K562 (cell line): ENCODE results near the gene ZNF433. TPM values are rescaled to one million over a fixed set of nuclear protein-coding genes. Genes with fewer than 3 reads are reported as not detected.

ENCODE experiments used
- ATAC-seq: fragments of 200-7000 bp; cut with Tn5 transposase; 3 replicates; pipeline ENCODE4 v1.9.1; 2020; ENCODE audit warnings: moderate library complexity
- BruUV-seq: library from RNA; stranded (reverse); fragments of 400-500 nt; replicated peaks from 2 replicates; lab custom pipeline; 2021; lab: Mats Ljungman, UMichigan
- CTCF ChIA-PET: fragments of 300-600 bp; formaldehyde crosslinking; extraction: SDS; loops from one replicate; lab custom pipeline; 2021; ENCODE audit warnings: low intra/inter-chr PET ratio; lab: Yijun Ruan, JAX
- POLR2A ChIA-PET: fragments of 300-600, 350-650 bp; sonication (Branson Sonifier 250); formaldehyde crosslinking; extraction: SDS; loops from one replicate; lab custom pipeline; 2021; ENCODE audit warnings: antibody characterized with exemption, inconsistent platforms; lab: Yijun Ruan, JAX
- DNase-seq, 4 experiments: peaks; one replicate each; pipeline versions ENCODE4 v3.0.0 to v3.0.0-alpha.2; 2011 to 2018; ENCODE audit warnings: low spot score in 3 of 4, mixed read lengths in 3 of 4; ENCODE audit errors: extremely low read depth in 1 of 4
- FAIRE-seq: peaks from 2 replicates; lab custom pipeline; 2011; peaks lifted over from hg19 to GRCh38; lab: Jason Lieb, UNC
- H2AFZ ChIP-seq: 2 replicates; pipeline ENCODE4 v1.6.0; 2011; ENCODE audit warnings: low read depth, low read length, control low read depth, inconsistent platforms
- H3K27ac ChIP-seq: fragments of 200-600 bp; 3 replicates; pipeline ENCODE4 v1.8.0; 2011; ENCODE audit warnings: low read depth, mild to moderate bottlenecking, control low read depth, inconsistent platforms, low read length, moderate library complexity, mixed read lengths; ENCODE audit errors: extremely low read depth
- H3K27me3 ChIP-seq, 2 experiments: fragments of 300-600 bp in 1 of 2; 2 replicates in 1 of 2; 3 replicates in 1 of 2; pipeline versions ENCODE4 v1.6.0 to v1.8.0; 2011; ENCODE audit warnings: inconsistent platforms in 2 of 2, low read length in 2 of 2, mild to moderate bottlenecking in 1 of 2, mixed read lengths in 1 of 2, moderate library complexity in 1 of 2; ENCODE audit not compliant: control insufficient read depth in 2 of 2, insufficient read depth in 2 of 2
- H3K36me3 ChIP-seq: fragments of 300-600 bp; 3 replicates; pipeline ENCODE4 v1.8.0; 2011; ENCODE audit warnings: mild to moderate bottlenecking, low read length, inconsistent platforms; ENCODE audit not compliant: control insufficient read depth, insufficient read depth
- H3K4me1 ChIP-seq, 2 experiments: fragments of 200-600 bp in 1 of 2; replicated peaks in 1 of 2; 2 replicates in 1 of 2; 3 replicates in 1 of 2; pipeline versions ENCODE4 v1.5.1 to v1.8.0; 2011; ENCODE audit warnings: inconsistent platforms in 2 of 2, low read length in 2 of 2, mild to moderate bottlenecking in 1 of 2, mixed read lengths in 1 of 2, moderate library complexity in 1 of 2; ENCODE audit not compliant: control insufficient read depth in 2 of 2, insufficient read depth in 2 of 2
- H3K4me2 ChIP-seq: 2 replicates; pipeline ENCODE4 v1.6.1; 2011; ENCODE audit warnings: low read length, control low read depth, inconsistent platforms, mixed read lengths; ENCODE audit not compliant: insufficient read depth
- H3K4me3 ChIP-seq: fragments of 200-600 bp; sonication (generic), shearing (Covaris generic); 2 replicates; pipeline ENCODE4 v1.5.1; 2016; ENCODE audit warnings: control low read depth, inconsistent platforms
- H3K79me2 ChIP-seq: fragments of 200-600 bp; 3 replicates; pipeline ENCODE4 v1.8.0; 2011; ENCODE audit warnings: low read length, inconsistent platforms; ENCODE audit not compliant: control insufficient read depth, insufficient read depth
- H3K9ac ChIP-seq, 2 experiments: 2 replicates each; pipeline versions ENCODE4 v1.6.0 to v1.6.1; 2011; ENCODE audit warnings: low read depth in 2 of 2, low read length in 2 of 2, control low read depth in 1 of 2, inconsistent platforms in 1 of 2, mild to moderate bottlenecking in 1 of 2, mixed read lengths in 1 of 2; ENCODE audit not compliant: insufficient read depth in 1 of 2
- H3K9me1 ChIP-seq: one replicate; pipeline ENCODE4 v1.6.0; 2011; ENCODE audit warnings: inconsistent platforms, mild to moderate bottlenecking, low read length, moderate library complexity; ENCODE audit not compliant: control insufficient read depth, insufficient read depth
- H3K9me3 ChIP-seq: replicated peaks from 2 replicates; pipeline ENCODE4 v1.5.1; 2011; ENCODE audit warnings: low read depth, low read length, inconsistent platforms; ENCODE audit not compliant: control insufficient read depth, insufficient read depth
- H4K20me1 ChIP-seq: replicated peaks from 2 replicates; pipeline ENCODE4 v1.6.1; 2011; ENCODE audit warnings: low read length, inconsistent platforms, mixed read lengths; ENCODE audit not compliant: control insufficient read depth, insufficient read depth
- ELF1 ChIP-seq: fragments of 200-800 bp; sonication (Bioruptor generic); IDR thresholded peaks from 2 replicates; pipeline ENCODE4 v1.6.1; 2016; ENCODE audit warnings: missing genetic modification characterization, missing compliant biosample characterization
- GABPB1 ChIP-seq: sonication (generic); formaldehyde crosslinking; IDR thresholded peaks from 2 replicates; pipeline ENCODE4 v1.8.0; 2022; ENCODE audit warnings: mild to moderate bottlenecking, missing genetic modification reagents
- HMG20A ChIP-seq: fragments of 450-650 bp; formaldehyde crosslinking; conservative IDR thresholded peaks from 2 replicates; pipeline ENCODE4 v1.4.0; 2020; ENCODE audit warnings: mild to moderate bottlenecking, mixed read lengths
- PHB2 ChIP-seq: fragments of 450-650 bp; IDR thresholded peaks from 2 replicates; pipeline ENCODE4 v1.6.1; 2017; ENCODE audit warnings: low read depth
- SMARCE1 ChIP-seq: fragments of 450-650 bp; IDR thresholded peaks from 2 replicates; pipeline ENCODE4 v1.7.1; 2016; ENCODE audit warnings: mild to moderate bottlenecking
- ZNF140 ChIP-seq: fragments of 250-450 bp; sonication (Bioruptor Pico); IDR thresholded peaks from 2 replicates; pipeline ENCODE4 v1.8.0; 2021; ENCODE audit warnings: moderate library complexity, mild to moderate bottlenecking, inconsistent platforms
- ZNF263 ChIP-seq: sonication (generic); formaldehyde crosslinking; IDR thresholded peaks from 2 replicates; pipeline ENCODE4 v1.8.0; 2022; ENCODE audit warnings: mild to moderate bottlenecking, missing genetic modification reagents, borderline replicate concordance
- ZNF444 ChIP-seq: fragments of 250-450 bp; sonication (Bioruptor Pico); IDR thresholded peaks from 2 replicates; pipeline ENCODE4 v1.4.0; 2020; ENCODE audit warnings: mild to moderate bottlenecking, moderate library complexity
- WGBS: fragments of 100-300 bp; shearing (Covaris generic); methylation state at CpG from one replicate; pipeline ENCODE4 v1.1.6; 2016; ENCODE audit warnings: low coverage, mixed read lengths; ENCODE audit not compliant: insufficient coverage; ENCODE audit errors: missing lambda C conversion rate; 5-methylcytosine and 5-hydroxymethylcytosine counted together
- in situ Hi-C: fragments of 300-500 bp; cut with MboI; formaldehyde crosslinking; loops from 4 replicates; pipeline ENCODE4 v1.15.0; 2018; ENCODE audit warnings: inconsistent platforms, mixed read lengths
- intact Hi-C: fragments of 100-400 bp; cut with micrococcal nuclease; formaldehyde crosslinking; loops from 2 replicates; pipeline ENCODE4 v1.14.2; 2022
- polyA plus RNA-seq, 8 experiments: library from polyadenylated mRNA; depleted of rRNA in 4 of 8; stranded (reverse) in 5 of 8; unstranded in 3 of 8; fragments of >200 nt; fragmentation: Nextera tagmentation in 2 of 8; fragmentation: Illumina TruSeq in 1 of 8; extraction: Ambion mirVana in 2 of 8; extraction: Trizol in 1 of 8; gene quantifications; 2 replicates each; pipeline versions ENCODE4 v1.2.1 to v1.2.3, GENCODE V29; 2011 to 2014; ENCODE audit warnings: inconsistent platforms in 1 of 8, missing spikeins in 1 of 8
- total RNA-seq, 7 experiments: library from RNA; depleted of rRNA in 6 of 7; stranded (reverse); fragments of >200 nt in 6 of 7; fragmentation: Illumina TruSeq in 2 of 7; extraction: Trizol in 2 of 7; gene quantifications; 2 replicates each; pipeline versions ENCODE4 v1.2.1 to v1.2.3, GENCODE V29; 2011 to 2021; ENCODE audit warnings: low replicate concordance in 1 of 7
- TF ChIP-seq, protein P1 (sequence below): fragments of 250-450 bp; sonication (Bioruptor Pico); IDR thresholded peaks from 2 replicates; pipeline ENCODE4 v1.4.0; 2020
- TF ChIP-seq, protein P2 (sequence below): fragments of 250-450 bp; sonication (Bioruptor Pico); IDR thresholded peaks from 2 replicates; pipeline ENCODE4 v1.4.0; 2020; ENCODE audit warnings: mild to moderate bottlenecking
- TF ChIP-seq, protein P3 (sequence below): fragments of 150-350 bp; IDR thresholded peaks from 2 replicates; pipeline ENCODE4 v1.6.1; 2014; ENCODE audit warnings: low read depth, mild to moderate bottlenecking, low read length, borderline replicate concordance

ZNF433 gene
- total and polyA plus RNA-seq, 9 of the 15 experiments (the other 6 are each of a cell fraction or from before 2014, with no cell fraction given), result 2.0 to 4.1 (median 2.9) TPM

DNA sequence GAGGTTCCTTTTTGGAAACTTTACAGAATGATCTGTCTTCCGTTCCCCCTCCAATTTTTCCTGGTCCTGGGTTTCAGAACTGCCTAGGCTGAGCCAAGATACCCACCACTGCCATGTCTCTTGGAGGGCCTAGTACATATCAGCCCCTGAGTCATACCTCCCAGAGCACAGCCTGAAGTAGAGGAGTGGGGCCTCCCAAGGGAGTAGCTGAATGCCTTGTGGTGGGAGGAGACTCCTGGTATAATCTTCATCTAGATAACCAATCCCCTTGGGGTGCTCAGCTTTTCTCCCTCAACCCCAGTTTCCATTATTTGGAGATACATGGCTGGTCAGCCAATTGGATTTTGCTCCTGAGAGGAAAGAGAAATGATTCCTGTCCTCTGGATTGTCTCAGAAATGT lies 40.3 kb downstream of the ZNF433 start:
- peak; percentile 11 to 30 (median 14) for DNase-seq
- no peaks in the 10 kb centered on the region for H4K20me1 ChIP-seq
- H3K27me3 ChIP-seq, result no peaks in the 10 kb centered on the region
- no TSS peak for BruUV-seq
- 22% methylated on average over 1 of the region's 1 CpG for WGBS
- no peak overlapping the region for H3K9ac ChIP-seq
- in situ Hi-C loops, result no loop called here
- no peak overlapping the region for H3K4me3 ChIP-seq
- peak; percentile 64; the same call in 2 of the 3 replicates for ATAC-seq
- 0 out of 3 replicates have a peak, but pooled peaks cover 3% of the 10 kb centered on the region for H3K36me3 ChIP-seq
- H3K4me1 ChIP-seq, result no peaks in the 10 kb centered on the region; a peak in 2 of 5 replicates
- FAIRE-seq, result no peak
- H3K79me2 ChIP-seq, result no peaks in the 10 kb centered on the region; the same call in 2 of the 3 replicates
- H3K9me3 ChIP-seq, result no peaks in the 10 kb centered on the region
- no peaks in the 10 kb centered on the region for H3K9me1 ChIP-seq
- H3K4me2 ChIP-seq, result no peak overlapping the region
- intact Hi-C loops, result no loop called here
- H3K27ac ChIP-seq, result no peak overlapping the region
- H2AFZ ChIP-seq, result no peak overlapping the region
- TF ChIP-seq SMARCE1 (no peak), ZNF263 (no peak), ELF1 (tag) (no peak), ZNF444 (CRISPR knock-in tag) (no peak), ZNF140 (CRISPR knock-in tag) (no peak), GABPB1 (CRISPR knock-in tag) (no peak), HMG20A (CRISPR knock-in tag) (no peak), PHB2 (no peak)
- TF ChIP-seq, protein P1, sequence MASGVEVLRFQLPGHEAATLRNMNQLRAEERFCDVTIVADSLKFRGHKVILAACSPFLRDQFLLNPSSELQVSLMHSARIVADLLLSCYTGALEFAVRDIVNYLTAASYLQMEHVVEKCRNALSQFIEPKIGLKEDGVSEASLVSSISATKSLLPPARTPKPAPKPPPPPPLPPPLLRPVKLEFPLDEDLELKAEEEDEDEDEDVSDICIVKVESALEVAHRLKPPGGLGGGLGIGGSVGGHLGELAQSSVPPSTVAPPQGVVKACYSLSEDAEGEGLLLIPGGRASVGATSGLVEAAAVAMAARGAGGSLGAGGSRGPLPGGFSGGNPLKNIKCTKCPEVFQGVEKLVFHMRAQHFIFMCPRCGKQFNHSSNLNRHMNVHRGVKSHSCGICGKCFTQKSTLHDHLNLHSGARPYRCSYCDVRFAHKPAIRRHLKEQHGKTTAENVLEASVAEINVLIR (CRISPR knock-in tag), result no peak
- TF ChIP-seq, protein P2, sequence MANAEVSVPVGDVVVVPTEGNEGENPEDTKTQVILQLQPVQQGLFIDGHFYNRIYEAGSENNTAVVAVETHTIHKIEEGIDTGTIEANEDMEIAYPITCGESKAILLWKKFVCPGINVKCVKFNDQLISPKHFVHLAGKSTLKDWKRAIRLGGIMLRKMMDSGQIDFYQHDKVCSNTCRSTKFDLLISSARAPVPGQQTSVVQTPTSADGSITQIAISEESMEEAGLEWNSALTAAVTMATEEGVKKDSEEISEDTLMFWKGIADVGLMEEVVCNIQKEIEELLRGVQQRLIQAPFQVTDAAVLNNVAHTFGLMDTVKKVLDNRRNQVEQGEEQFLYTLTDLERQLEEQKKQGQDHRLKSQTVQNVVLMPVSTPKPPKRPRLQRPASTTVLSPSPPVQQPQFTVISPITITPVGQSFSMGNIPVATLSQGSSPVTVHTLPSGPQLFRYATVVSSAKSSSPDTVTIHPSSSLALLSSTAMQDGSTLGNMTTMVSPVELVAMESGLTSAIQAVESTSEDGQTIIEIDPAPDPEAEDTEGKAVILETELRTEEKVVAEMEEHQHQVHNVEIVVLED (CRISPR knock-in tag), result no peak
- TF ChIP-seq, protein P3, sequence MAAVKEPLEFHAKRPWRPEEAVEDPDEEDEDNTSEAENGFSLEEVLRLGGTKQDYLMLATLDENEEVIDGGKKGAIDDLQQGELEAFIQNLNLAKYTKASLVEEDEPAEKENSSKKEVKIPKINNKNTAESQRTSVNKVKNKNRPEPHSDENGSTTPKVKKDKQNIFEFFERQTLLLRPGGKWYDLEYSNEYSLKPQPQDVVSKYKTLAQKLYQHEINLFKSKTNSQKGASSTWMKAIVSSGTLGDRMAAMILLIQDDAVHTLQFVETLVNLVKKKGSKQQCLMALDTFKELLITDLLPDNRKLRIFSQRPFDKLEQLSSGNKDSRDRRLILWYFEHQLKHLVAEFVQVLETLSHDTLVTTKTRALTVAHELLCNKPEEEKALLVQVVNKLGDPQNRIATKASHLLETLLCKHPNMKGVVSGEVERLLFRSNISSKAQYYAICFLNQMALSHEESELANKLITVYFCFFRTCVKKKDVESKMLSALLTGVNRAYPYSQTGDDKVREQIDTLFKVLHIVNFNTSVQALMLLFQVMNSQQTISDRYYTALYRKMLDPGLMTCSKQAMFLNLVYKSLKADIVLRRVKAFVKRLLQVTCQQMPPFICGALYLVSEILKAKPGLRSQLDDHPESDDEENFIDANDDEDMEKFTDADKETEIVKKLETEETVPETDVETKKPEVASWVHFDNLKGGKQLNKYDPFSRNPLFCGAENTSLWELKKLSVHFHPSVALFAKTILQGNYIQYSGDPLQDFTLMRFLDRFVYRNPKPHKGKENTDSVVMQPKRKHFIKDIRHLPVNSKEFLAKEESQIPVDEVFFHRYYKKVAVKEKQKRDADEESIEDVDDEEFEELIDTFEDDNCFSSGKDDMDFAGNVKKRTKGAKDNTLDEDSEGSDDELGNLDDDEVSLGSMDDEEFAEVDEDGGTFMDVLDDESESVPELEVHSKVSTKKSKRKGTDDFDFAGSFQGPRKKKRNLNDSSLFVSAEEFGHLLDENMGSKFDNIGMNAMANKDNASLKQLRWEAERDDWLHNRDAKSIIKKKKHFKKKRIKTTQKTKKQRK, result no peak
- ChIA-PET CTCF (interaction anchor here (0.7 kb wide), 2 partner anchors 8 to 504 kb away, joined by 3 to 4 read pairs; no protein-coding TSS in a partner anchor), POLR2A (no interaction called here)
